NB4 (cell line): ENCODE measurements around the gene TMED10.

Experiments used
- MYC ChIP-seq: IDR thresholded peaks from 2 replicates; pipeline ENCODE4 v1.6.1; 2011; ENCODE audit warnings: low read depth, low read length
- POLR2A ChIP-seq: IDR thresholded peaks from 2 replicates; pipeline ENCODE4 v1.6.1; 2011; ENCODE audit warnings: mild to moderate bottlenecking; ENCODE audit not compliant: insufficient read length; ENCODE audit errors: extremely low read depth
- TF ChIP-seq, protein P1 (sequence below): IDR thresholded peaks from one replicate; pipeline ENCODE4 v1.5.1; 2012; ENCODE audit warnings: low read depth, low read length

- TF ChIP-seq, protein P1, sequence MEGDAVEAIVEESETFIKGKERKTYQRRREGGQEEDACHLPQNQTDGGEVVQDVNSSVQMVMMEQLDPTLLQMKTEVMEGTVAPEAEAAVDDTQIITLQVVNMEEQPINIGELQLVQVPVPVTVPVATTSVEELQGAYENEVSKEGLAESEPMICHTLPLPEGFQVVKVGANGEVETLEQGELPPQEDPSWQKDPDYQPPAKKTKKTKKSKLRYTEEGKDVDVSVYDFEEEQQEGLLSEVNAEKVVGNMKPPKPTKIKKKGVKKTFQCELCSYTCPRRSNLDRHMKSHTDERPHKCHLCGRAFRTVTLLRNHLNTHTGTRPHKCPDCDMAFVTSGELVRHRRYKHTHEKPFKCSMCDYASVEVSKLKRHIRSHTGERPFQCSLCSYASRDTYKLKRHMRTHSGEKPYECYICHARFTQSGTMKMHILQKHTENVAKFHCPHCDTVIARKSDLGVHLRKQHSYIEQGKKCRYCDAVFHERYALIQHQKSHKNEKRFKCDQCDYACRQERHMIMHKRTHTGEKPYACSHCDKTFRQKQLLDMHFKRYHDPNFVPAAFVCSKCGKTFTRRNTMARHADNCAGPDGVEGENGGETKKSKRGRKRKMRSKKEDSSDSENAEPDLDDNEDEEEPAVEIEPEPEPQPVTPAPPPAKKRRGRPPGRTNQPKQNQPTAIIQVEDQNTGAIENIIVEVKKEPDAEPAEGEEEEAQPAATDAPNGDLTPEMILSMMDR, result no peak
- TF ChIP-seq MYC (no peak), POLR2A (no peak)
Measured at GRCh38 chr14:75121552-75121951, 54.9 kb downstream of the TMED10 start.
